Heart right ventricle (tissue), 16 donors: ENCODE measurements around the gene ADGRL3. TPM values are rescaled to one million over a fixed set of nuclear protein-coding genes. Genes with fewer than 3 reads are reported as not detected.

Source experiments
- ATAC-seq, 8 donors: fragments of 200-7000 bp; cut with Tn5 transposase; one replicate each; pipeline ENCODE4 v1.9.1; 2020; ENCODE audit warnings: mild to moderate bottlenecking in 8 of 8, moderate library complexity in 8 of 8, moderate number of reproducible peaks in 1 of 8
- DNase-seq, 2 donors: peaks; one replicate each; pipeline ENCODE4 v3.0.0-alpha.2; 2020
- H3K27ac ChIP-seq, 10 donors: fragments of 200-600 bp; sonication (generic) in 2 of 10; one replicate each; pipeline versions ENCODE4 v1.5.0 to v1.8.0; 2020 to 2022; ENCODE audit warnings: mild to moderate bottlenecking in 3 of 10
- H3K27me3 ChIP-seq, 7 donors: fragments of 200-600 bp; one replicate each; pipeline ENCODE4 v1.8.0; 2021 to 2022; ENCODE audit warnings: mild to moderate bottlenecking in 2 of 7
- H3K36me3 ChIP-seq, 9 donors: fragments of 200-600 bp; sonication (generic) in 1 of 9; one replicate each; pipeline versions ENCODE4 v1.5.0 to v1.8.0; 2020 to 2022; ENCODE audit warnings: mild to moderate bottlenecking in 2 of 9
- H3K4me1 ChIP-seq, 9 donors: fragments of 200-600 bp; sonication (generic) in 1 of 9; one replicate each; pipeline versions ENCODE4 v1.5.0 to v1.8.0; 2020 to 2022; ENCODE audit warnings: mild to moderate bottlenecking in 4 of 9
- H3K4me3 ChIP-seq, 10 donors: fragments of 200-600 bp; sonication (generic) in 2 of 10; one replicate each; pipeline versions ENCODE4 v1.5.0 to v1.8.0; 2020 to 2022; ENCODE audit warnings: mild to moderate bottlenecking in 7 of 10, moderate library complexity in 2 of 10
- H3K9me3 ChIP-seq, 11 donors: fragments of 200-600 bp in 10 of 11; sonication (generic) in 2 of 11; one replicate each; pipeline versions ENCODE4 v1.5.0 to v1.8.0; 2013 to 2022; ENCODE audit warnings: mild to moderate bottlenecking in 2 of 11, control low read depth in 1 of 11, moderate library complexity in 1 of 11
- WGBS, 2 donors: extraction: QIAGEN DNeasy Blood & Tissue Kit; methylation state at CpG; one replicate each; pipeline ENCODE4 v1.1.7; 2013; ENCODE audit warnings: inconsistent platforms in 1 of 2; 5-methylcytosine and 5-hydroxymethylcytosine counted together
- intact Hi-C, 10 donors: fragments of 100-400 bp; cut with DNase I; formaldehyde crosslinking; loops; one replicate each; pipeline versions ENCODE4 v1.11.1 to v1.14.2; 2022
- polyA plus RNA-seq, 2 donors: library from polyadenylated mRNA; stranded (reverse); fragments of 200-250 nt; gene quantifications; one replicate each; pipeline ENCODE4 v1.2.3, GENCODE V29; 2013
- total RNA-seq, 10 donors: library from RNA; stranded (reverse); fragmentation: NEBNext Ultra II Directional in 3 of 10; extraction: Animal tissue kit (Norgen Biotek cat#: 25700) in 3 of 10; gene quantifications; one replicate each; pipeline versions ENCODE4 v1.2.1 to v1.2.4, GENCODE V29; 2021 to 2023
- TF ChIP-seq, protein P1 (sequence below), 9 donors: fragments of 200-600 bp; sonication (generic) in 2 of 9; IDR thresholded peaks; one replicate each; pipeline versions ENCODE4 v1.5.0 to v1.8.0; 2021 to 2022; ENCODE audit warnings: antibody characterized with exemption in 9 of 9, mild to moderate bottlenecking in 5 of 9, moderate library complexity in 1 of 9
- donor health status: Arrhythmogenic right ventricular cardiomyopathy.
- donor health status: ischemic (EF 13 %, LVEDD 7.1; RV severe dilation, severe dysfunction).
- donor health status: healthy with polysubstance abuse.
- donor health status: DM: no; HTN: yes; CAD: no.
- donor health status: DM: no; HTN: no; CAD: no.
- donor health status: ischemic (EF 25% LVEDD 6.9; RV normal size, moderate dysfunction).
- donor health status: ischemic (EF 25% LVEDD 5.7; RV mildly dilated, moderate dysfunction).
- donor health status: healthy.
- donor health status: DM: yes; HTN: yes; CAD: no.
- donor health status: Ischemic cardiomyopathy.
- donor health status: ischemic (EF 35%, LVEDD 5.7; RV mildly dilated, moderate dysfunction).
- donor health status: nonischemic (EF 11% LVEDD 7.7; RV severe dilation, severe dysfunction).
- donor health status: DM: yes; HTN: yes; CAD: no.
- donor health status: PGD.
- donor health status: ischemic (EF 29% LVEDD 5.4; RV normal size, mild dysfunction).
- donor health status: nonischemic (EF 23%, LVEDD 6.1; RV moderate dilation, normal function).

The ADGRL3 gene
- total and polyA plus RNA-seq, 12 donors, result 0.36 to 20.9 (median 4.6) TPM

DNA sequence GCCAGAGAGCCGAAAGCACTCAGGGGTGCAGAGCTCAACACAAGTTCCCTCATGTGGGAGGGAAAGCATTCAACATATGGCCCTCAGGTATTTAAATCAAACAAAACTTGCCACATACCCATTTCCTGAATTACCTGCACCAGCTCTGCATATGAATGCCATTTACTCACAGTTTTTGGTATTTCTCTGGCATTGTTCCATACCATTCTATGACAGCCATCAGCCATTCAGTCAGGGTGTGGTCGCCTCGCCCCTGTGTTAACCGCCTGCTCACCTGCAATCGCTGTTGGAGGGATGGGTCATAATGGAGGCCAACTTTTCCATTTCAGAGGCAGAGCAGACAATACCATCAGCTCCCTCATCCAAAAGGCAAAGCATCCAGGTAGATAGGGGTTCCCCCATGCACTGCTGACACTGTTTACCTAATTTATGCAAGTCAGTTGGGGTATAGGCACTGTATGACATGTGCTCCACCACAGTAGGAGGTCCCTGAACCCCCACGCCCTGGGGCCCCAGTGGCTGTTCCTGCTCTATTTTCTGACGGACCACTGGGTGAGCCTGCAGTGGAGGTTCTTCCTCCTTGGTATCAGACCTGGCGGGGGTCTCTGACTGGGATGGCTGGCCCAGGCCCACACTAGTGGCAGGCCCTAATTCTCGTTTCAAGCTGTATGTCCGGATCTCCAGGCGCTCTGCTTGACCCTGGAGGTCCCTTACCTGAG, 227.1 kb downstream of the ADGRL3 start:
- no peak for ATAC-seq
- no peaks in the 10 kb centered on the region for H3K4me1 ChIP-seq
- DNase-seq, result no peak

DNA sequence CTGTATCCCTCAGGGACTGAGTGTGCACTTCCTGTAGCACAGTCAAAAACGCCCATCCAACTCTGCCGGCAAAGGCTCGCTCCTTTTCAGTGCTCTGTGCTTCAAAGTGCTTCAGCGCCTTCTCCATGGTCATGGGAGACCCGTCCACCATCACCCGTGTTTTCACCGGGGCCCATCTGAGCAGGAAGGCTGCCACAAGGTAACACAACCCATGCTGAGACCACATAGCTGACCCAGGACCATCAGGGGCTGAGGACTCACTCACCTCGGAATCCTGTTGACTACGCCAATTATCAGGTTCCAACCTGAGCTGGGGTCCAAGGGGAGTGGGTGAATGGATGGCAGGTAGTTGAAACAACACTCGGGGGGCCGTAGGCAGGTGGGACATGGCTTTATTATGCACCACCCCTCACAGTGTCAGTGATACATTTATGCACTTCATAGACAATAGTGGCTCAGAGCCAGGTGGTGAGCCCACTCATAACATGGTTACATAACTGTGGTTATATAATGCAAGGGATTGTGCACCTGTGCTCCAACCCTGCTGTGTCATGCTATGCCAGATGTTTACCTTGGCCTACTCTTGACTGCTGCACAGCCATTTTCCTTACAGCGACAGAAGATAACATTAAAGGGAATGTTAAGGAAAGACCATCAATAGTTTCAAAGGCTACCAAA, 227.8 kb downstream of the ADGRL3 start:
- Histone ChIP-seq H3K4me1 (no peaks in the 10 kb centered on the region), H3K27me3 (no peaks in the 10 kb centered on the region), H3K9me3 (peaks cover 0 to 4% (median 0%) of the 10 kb centered on the region in 11 donors), H3K4me3 (no peak overlapping the region), H3K36me3 (no peaks in the 10 kb centered on the region), H3K27ac (no peak overlapping the region)
- TF ChIP-seq, protein P1, sequence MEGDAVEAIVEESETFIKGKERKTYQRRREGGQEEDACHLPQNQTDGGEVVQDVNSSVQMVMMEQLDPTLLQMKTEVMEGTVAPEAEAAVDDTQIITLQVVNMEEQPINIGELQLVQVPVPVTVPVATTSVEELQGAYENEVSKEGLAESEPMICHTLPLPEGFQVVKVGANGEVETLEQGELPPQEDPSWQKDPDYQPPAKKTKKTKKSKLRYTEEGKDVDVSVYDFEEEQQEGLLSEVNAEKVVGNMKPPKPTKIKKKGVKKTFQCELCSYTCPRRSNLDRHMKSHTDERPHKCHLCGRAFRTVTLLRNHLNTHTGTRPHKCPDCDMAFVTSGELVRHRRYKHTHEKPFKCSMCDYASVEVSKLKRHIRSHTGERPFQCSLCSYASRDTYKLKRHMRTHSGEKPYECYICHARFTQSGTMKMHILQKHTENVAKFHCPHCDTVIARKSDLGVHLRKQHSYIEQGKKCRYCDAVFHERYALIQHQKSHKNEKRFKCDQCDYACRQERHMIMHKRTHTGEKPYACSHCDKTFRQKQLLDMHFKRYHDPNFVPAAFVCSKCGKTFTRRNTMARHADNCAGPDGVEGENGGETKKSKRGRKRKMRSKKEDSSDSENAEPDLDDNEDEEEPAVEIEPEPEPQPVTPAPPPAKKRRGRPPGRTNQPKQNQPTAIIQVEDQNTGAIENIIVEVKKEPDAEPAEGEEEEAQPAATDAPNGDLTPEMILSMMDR (IDR thresholded peaks at IDR 0.05), result no peak
- WGBS, 2 donors, result 84 to 92% methylated on average over 12 of the region's 12 CpGs
- ATAC-seq (no peak), DNase-seq (no peak)
- intact Hi-C loops, result no loop called here

More for the DNA sequence above, 227.1 kb downstream of the ADGRL3 start:
- H3K9me3 ChIP-seq, result peaks cover 0 to 4% (median 0%) of the 10 kb centered on the region in 11 donors
- H3K4me3 ChIP-seq, result no peak overlapping the region
- no peaks in the 10 kb centered on the region for H3K36me3 ChIP-seq
- H3K27ac ChIP-seq, result no peak overlapping the region
- intact Hi-C loops, result no loop called here
- no peaks in the 10 kb centered on the region for H3K27me3 ChIP-seq
- TF ChIP-seq, protein P1 (IDR thresholded peaks at IDR 0.05), result no peak
- 90 to 96% methylated on average over 11 of the region's 11 CpGs for WGBS, 2 donors

DNA sequence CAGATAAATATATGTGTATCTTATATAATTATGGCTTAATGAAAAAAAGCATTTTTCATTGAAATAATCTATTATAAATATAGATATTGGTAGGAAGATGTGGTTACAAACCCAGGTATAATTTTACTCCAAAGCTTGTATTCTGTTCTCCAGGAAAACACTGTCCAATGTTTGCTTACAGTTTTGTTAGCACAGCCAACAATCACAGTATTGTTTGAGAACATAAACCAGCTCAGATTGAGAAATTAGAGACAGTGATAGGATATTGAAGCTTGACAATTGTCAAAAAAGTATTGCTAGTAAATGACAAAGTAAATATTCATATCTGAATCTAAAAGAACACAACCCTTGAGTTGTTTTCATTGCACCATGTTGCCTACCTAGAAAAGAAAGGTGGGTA, 228.8 kb downstream of the ADGRL3 start:
- DNase-seq, result no peak
- Histone ChIP-seq H3K4me1 (no peaks in the 10 kb centered on the region), H3K4me3 (no peak overlapping the region), H3K36me3 (no peaks in the 10 kb centered on the region), H3K27me3 (no peaks in the 10 kb centered on the region), H3K9me3 (peaks cover 0 to 4% (median 0%) of the 10 kb centered on the region in 11 donors), H3K27ac (no peak overlapping the region)
- no peak for ATAC-seq
- TF ChIP-seq, protein P1 (IDR thresholded peaks at IDR 0.05), result no peak
- intact Hi-C loops, result no loop called here

DNA sequence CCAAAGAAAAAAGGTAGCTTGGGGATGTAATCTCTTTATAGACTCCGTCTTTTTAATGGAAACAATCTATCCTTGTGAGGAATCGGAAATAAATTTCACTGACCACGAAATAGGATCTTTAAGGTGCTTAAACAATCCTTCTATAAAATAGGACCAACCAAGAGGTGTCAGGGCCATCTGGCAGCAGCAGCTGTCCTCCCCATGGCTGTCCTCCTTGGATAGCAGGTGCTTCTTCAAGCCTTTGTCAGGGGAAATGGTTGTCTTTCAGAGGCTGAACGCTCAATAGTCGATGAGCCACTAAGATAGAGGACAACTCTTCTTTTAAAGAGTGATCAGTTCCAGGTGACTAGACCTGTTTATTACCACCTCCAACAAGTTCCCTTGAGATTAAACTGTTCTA, 231.0 kb downstream of the ADGRL3 start:
- Histone ChIP-seq H3K9me3 (no peaks in the 10 kb centered on the region), H3K4me3 (no peak overlapping the region), H3K27ac (no peak overlapping the region), H3K4me1 (no peaks in the 10 kb centered on the region), H3K27me3 (no peaks in the 10 kb centered on the region), H3K36me3 (no peaks in the 10 kb centered on the region)
- intact Hi-C loops, result no loop called here
- no peak for ATAC-seq
- TF ChIP-seq, protein P1 (IDR thresholded peaks at IDR 0.05), result no peak
- no peak for DNase-seq
- 88 to 89% methylated on average over 5 of the region's 5 CpGs for WGBS, 2 donors
